GM19239 (cell line): ENCODE results near the gene CT47B1.
"Not testable (repeated sequence)": the region's sequence is repeated elsewhere in the genome, so short reads cannot be mapped to it uniquely, and the experiment has no call there.

Experiments
- DNase-seq: peaks from one replicate; pipeline ENCODE4 v3.0.0; 2011; ENCODE audit warnings: low spot score; ENCODE audit not compliant: insufficient read length
- FAIRE-seq: peaks from 2 replicates; lab custom pipeline; 2011; peaks lifted over from hg19 to GRCh38; lab: Jason Lieb, UNC

CT47B1 gene

DNA sequence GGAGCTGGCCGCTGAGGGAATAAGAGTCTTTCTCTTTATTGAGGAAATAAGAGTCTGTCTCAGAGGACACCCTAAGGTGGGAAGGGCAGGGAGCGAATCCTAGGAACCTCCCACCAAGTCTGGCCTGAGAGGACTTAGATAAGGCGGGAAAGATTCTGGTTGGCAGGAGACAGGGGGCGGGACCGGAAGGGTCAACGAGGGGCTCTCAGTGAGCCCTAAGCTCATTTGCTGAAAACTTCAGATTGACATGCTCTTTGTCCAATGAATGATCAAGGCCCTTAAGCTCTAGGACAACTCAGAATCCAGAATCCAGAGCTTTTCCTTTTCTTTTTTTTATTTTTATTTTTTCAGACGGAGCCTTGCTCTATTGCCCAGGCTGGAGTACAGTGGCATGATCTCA, at the start of gene CT47B1:
Gene CT47B1, minus strand, starts transcription at position 101 of the 400 bp plus-strand sequence. CDS start 196 bp downstream, outside the sequence.
- not testable (repeated sequence) for FAIRE-seq, DNase-seq

DNA sequence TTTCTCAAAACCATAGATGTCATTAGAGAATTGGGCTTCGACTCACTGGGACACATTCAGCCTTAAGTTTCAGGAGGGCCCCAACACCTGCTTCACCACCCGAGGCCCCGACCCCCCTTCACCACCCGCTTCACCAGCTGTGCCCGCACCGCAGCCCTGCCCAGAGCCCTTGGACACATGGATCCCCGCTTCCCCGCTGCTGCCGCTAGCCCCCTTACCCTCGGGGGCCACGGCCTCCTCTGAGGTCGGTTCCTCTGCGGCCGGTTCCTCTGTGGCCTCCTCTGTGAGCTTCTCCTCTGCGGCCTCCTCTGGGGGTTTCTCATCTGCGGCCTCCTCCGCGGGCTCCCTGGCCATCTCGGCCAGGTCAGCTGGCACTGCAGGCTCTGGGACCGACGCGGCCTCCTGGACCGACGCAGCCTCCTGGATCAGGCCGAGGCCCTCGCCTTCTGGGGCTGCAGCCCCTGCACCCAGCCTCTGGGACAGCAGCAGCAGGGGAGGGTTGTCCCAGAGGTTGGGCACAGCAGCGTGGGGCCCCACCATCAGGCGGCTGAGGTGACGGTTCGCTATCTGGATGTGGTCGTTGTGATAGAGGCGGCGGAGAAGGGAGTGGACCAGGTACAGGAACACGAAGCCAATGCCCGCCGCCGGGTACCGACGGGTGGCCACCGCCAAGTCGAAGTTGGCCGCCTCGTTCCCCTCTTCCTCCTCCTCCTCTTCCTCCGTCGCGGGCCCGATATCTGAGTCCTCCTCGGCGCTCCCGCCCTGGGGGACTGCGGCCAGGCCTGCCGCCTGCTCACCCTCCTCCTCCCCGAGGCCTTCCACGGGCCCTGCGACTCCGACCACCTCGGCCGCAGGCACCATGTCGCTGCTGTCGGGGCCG, 748 bp downstream of the CT47B1 start:
- FAIRE-seq (no peak), DNase-seq (no peak)

DNA sequence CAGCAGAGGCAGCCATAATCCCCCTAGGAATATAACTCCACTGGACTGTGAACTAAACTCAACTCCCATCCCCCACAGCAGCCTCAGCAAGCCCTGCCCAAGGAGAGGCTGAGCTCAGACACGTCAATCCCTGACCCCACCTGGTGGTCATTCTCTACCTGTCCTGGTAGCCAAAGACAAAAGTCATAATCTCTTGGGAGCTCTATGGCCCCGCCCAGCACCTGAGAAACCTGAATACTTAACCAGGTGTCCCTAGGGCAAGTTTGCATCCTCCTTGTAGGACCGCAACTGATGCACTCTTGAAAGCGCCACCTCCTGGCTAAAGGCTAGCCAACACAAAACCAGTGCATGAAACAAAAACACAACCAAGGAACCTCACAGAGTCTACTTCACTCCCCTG, 18.4 kb downstream of the CT47B1 start:
- DNase-seq (no peak), FAIRE-seq (no peak)

GRCh38 chrX:120840827-120841226, 34.8 kb downstream of the CT47B1 start:
- no peak for DNase-seq
- FAIRE-seq: no peak

DNA sequence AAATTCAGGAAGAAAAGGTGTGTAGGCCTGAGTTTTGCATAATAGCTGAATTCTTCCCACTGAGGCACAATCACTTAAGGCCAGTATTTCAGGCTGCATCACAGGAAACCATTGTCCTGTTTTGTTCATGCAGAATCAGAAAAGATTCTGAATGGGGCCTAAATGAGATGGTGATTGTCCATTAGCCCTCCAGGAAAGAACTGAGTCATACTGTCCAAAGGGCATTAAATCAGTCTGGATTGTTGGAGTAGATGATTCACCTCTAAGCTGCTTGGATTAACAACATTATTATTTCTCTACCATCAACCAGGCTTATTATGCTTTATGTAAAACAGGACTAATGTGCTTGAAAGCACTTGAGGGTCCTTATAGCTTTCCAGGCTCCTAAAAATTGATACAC, 36.2 kb downstream of the CT47B1 start:
- no peak for DNase-seq
- FAIRE-seq: no peak

- DNase-seq, FAIRE-seq: not testable (repeated sequence)
These were observed 48.5 kb downstream of the CT47B1 start for GRCh38 chrX:120827213-120827612.

GRCh38 chrX:120825146-120825545, 50.5 kb downstream of the CT47B1 start:
- DNase-seq (no peak), FAIRE-seq (no peak)

GRCh38 chrX:120824021-120824420, 51.6 kb downstream of the CT47B1 start:
- DNase-seq: no peak
- no peak for FAIRE-seq

- no peak for DNase-seq
- no peak for FAIRE-seq
These were observed 52.1 kb downstream of the CT47B1 start for GRCh38 chrX:120823556-120823955.
